H1 (cell line): ENCODE data around the gene MGMT. TPM values are rescaled to one million over a fixed set of nuclear protein-coding genes. Genes with fewer than 3 reads are reported as not detected.

Experiments used
- CTCF ChIA-PET: fragments of 300-600 bp; sonication (Branson Sonifier 250); formaldehyde crosslinking; loops from one replicate; lab custom pipeline; 2021; ENCODE audit not compliant: partially characterized antibody; lab: Charles Lee
- POLR2A ChIA-PET: fragments of 300-600 bp; sonication (Branson Sonifier 250); formaldehyde crosslinking; loops from one replicate; lab custom pipeline; 2021; ENCODE audit warnings: inconsistent platforms; ENCODE audit not compliant: partially characterized antibody; lab: Charles Lee
- DNase-seq, 2 experiments: peaks; one replicate each; pipeline versions ENCODE4 v3.0.0 to v3.0.0-alpha.2; 2010 to 2022; ENCODE audit warnings: low spot score in 2 of 2, low read depth in 1 of 2, mixed read lengths in 1 of 2
- FAIRE-seq: peaks from 2 replicates; lab custom pipeline; 2011; peaks lifted over from hg19 to GRCh38; lab: Jason Lieb, UNC
- H2AFZ ChIP-seq: 2 replicates; pipeline ENCODE4 v1.8.1; 2012; ENCODE audit warnings: low read length, inconsistent platforms
- H2AK5ac ChIP-seq: 2 replicates; pipeline ENCODE4 v1.6.1; 2013; ENCODE audit warnings: low read depth, low read length
- H2BK120ac ChIP-seq: replicated peaks from 2 replicates; pipeline ENCODE3; 2013; ENCODE audit warnings: low read depth, low read length, inconsistent platforms
- H2BK12ac ChIP-seq: 2 replicates; pipeline ENCODE4 v1.6.1; 2013; ENCODE audit warnings: low read depth, low read length
- H2BK15ac ChIP-seq: 2 replicates; pipeline ENCODE4 v1.6.1; 2013; ENCODE audit warnings: low read length
- H2BK20ac ChIP-seq: 2 replicates; pipeline ENCODE4 v1.6.1; 2013; ENCODE audit warnings: low read length
- H2BK5ac ChIP-seq: 2 replicates; pipeline ENCODE4 v1.6.1; 2013; ENCODE audit warnings: low read depth, low read length
- H3K14ac ChIP-seq: 2 replicates; pipeline ENCODE4 v1.6.1; 2013; ENCODE audit warnings: inconsistent platforms; ENCODE audit not compliant: insufficient read length
- H3K18ac ChIP-seq: 2 replicates; pipeline ENCODE4 v1.6.1; 2013; ENCODE audit warnings: low read length; ENCODE audit errors: extremely low read depth
- H3K23ac ChIP-seq: 2 replicates; pipeline ENCODE4 v1.6.1; 2013; ENCODE audit warnings: inconsistent platforms; ENCODE audit not compliant: insufficient read length
- H3K23me2 ChIP-seq: 2 replicates; pipeline ENCODE4 v1.6.1; 2013; ENCODE audit warnings: low read depth, low read length
- H3K27ac ChIP-seq: 2 replicates; pipeline ENCODE4 v1.6.1; 2011; ENCODE audit warnings: low read depth, low read length, inconsistent platforms
- H3K27me3 ChIP-seq, 4 experiments: replicated peaks in 1 of 4; 1 replicate in 1 of 4; 2 replicates in 3 of 4; pipeline versions ENCODE4 v1.6.1 to v1.8.1; 2011 to 2013; ENCODE audit warnings: low read length in 3 of 4, mild to moderate bottlenecking in 3 of 4, inconsistent platforms in 2 of 4, mixed read lengths in 2 of 4, moderate library complexity in 1 of 4; ENCODE audit not compliant: control insufficient read depth in 3 of 4, insufficient read depth in 3 of 4; ENCODE audit errors: extremely low read depth in 1 of 4
- H3K36me3 ChIP-seq, 4 experiments: 2 replicates each; pipeline versions ENCODE4 v1.6.1 to v1.8.1; 2011 to 2013; ENCODE audit warnings: mild to moderate bottlenecking in 4 of 4, low read length in 3 of 4, moderate library complexity in 2 of 4, control low read depth in 1 of 4, inconsistent platforms in 1 of 4; ENCODE audit not compliant: insufficient read depth in 4 of 4, control insufficient read depth in 2 of 4
- H3K4ac ChIP-seq: replicated peaks from 2 replicates; pipeline ENCODE3; 2013; ENCODE audit warnings: low read length, low read depth, mixed read lengths, inconsistent platforms; ENCODE audit not compliant: insufficient read length
- H3K4me1 ChIP-seq, 4 experiments: replicated peaks in 1 of 4; 1 replicate in 1 of 4; 2 replicates in 3 of 4; pipeline versions ENCODE4 v1.6.1 to v1.8.1; 2011 to 2013; ENCODE audit warnings: low read length in 3 of 4, inconsistent platforms in 2 of 4, mixed read lengths in 1 of 4; ENCODE audit not compliant: insufficient read depth in 4 of 4, control insufficient read depth in 3 of 4
- H3K4me2 ChIP-seq, 2 experiments: 2 replicates each; pipeline versions ENCODE4 v1.6.1 to v1.8.1; 2011 to 2013; ENCODE audit warnings: low read depth in 2 of 2, low read length in 2 of 2, control low read depth in 1 of 2, inconsistent platforms in 1 of 2, mild to moderate bottlenecking in 1 of 2; ENCODE audit not compliant: insufficient read depth in 1 of 2
- H3K4me3 ChIP-seq, 4 experiments: fragments of 200-600, 300-600 bp in 1 of 4; sonication (generic), shearing (Covaris generic), sonication (Bioruptor Twin) in 1 of 4; 2 replicates each; pipeline versions ENCODE4 v1.5.1 to v1.8.1; 2011 to 2016; ENCODE audit warnings: low read length in 4 of 4, low read depth in 3 of 4, control low read depth in 2 of 4, inconsistent platforms in 2 of 4, mild to moderate bottlenecking in 2 of 4, mixed read lengths in 1 of 4, moderate library complexity in 1 of 4; ENCODE audit not compliant: insufficient read depth in 2 of 4; ENCODE audit errors: extremely low read depth in 1 of 4
- H3K56ac ChIP-seq: replicated peaks from 2 replicates; pipeline ENCODE3; 2013; ENCODE audit warnings: low read depth, mild to moderate bottlenecking, mixed read lengths, low read length, inconsistent platforms; ENCODE audit not compliant: insufficient read length
- H3K79me1 ChIP-seq: 2 replicates; pipeline ENCODE4 v1.6.1; 2013; ENCODE audit warnings: low read depth, low read length, control low read depth
- H3K79me2 ChIP-seq, 2 experiments: 2 replicates each; pipeline versions ENCODE4 v1.6.1 to v1.8.1; 2012 to 2013; ENCODE audit warnings: low read length in 2 of 2, mild to moderate bottlenecking in 2 of 2, inconsistent platforms in 1 of 2; ENCODE audit not compliant: insufficient read depth in 2 of 2, control insufficient read depth in 1 of 2
- H3K9ac ChIP-seq, 4 experiments: replicated peaks in 1 of 4; 1 replicate in 1 of 4; 2 replicates in 3 of 4; pipeline versions ENCODE4 v1.6.1 to v1.8.1; 2011 to 2013; ENCODE audit warnings: low read depth in 3 of 4, low read length in 3 of 4, control low read depth in 2 of 4, mild to moderate bottlenecking in 2 of 4, moderate library complexity in 2 of 4, inconsistent platforms in 1 of 4; ENCODE audit errors: extremely low read depth in 1 of 4
- H3K9me3 ChIP-seq, 2 experiments: 2 replicates each; pipeline versions ENCODE4 v1.6.1 to v1.8.1; 2012 to 2013; ENCODE audit warnings: mild to moderate bottlenecking in 2 of 2, moderate library complexity in 2 of 2, control low read depth in 1 of 2, inconsistent platforms in 1 of 2, low read depth in 1 of 2, low read length in 1 of 2, mixed read lengths in 1 of 2; ENCODE audit not compliant: insufficient read depth in 2 of 2
- H4K20me1 ChIP-seq, 2 experiments: replicated peaks in 1 of 2; 2 replicates each; pipeline versions ENCODE3 to v1.8.1; 2011 to 2013; ENCODE audit warnings: inconsistent platforms in 2 of 2, low read length in 2 of 2, mild to moderate bottlenecking in 1 of 2; ENCODE audit not compliant: insufficient read depth in 2 of 2, control insufficient read depth in 1 of 2
- H4K5ac ChIP-seq: 2 replicates; pipeline ENCODE4 v1.6.1; 2013; ENCODE audit warnings: low read length, low read depth, mixed read lengths, inconsistent platforms; ENCODE audit not compliant: insufficient read length
- H4K8ac ChIP-seq: 2 replicates; pipeline ENCODE4 v1.8.0; 2013; ENCODE audit warnings: mild to moderate bottlenecking, moderate library complexity, low read length, inconsistent platforms; ENCODE audit not compliant: insufficient read depth; ENCODE audit errors: extremely low read depth
- H4K91ac ChIP-seq: replicated peaks from 2 replicates; pipeline ENCODE3; 2013; ENCODE audit warnings: low read length, mixed read lengths, inconsistent platforms; ENCODE audit not compliant: insufficient read length
- ATF3 ChIP-seq: IDR thresholded peaks from 2 replicates; pipeline ENCODE4 v1.6.1; 2011; ENCODE audit warnings: low read depth, mild to moderate bottlenecking, low read length; ENCODE audit not compliant: insufficient read depth
- CBX8 ChIP-seq: fragments of 300-800, 300-1000 bp; sonication (generic); IDR thresholded peaks from 2 replicates; pipeline ENCODE4 v1.7.1; 2016; ENCODE audit warnings: low read depth, low read length, borderline replicate concordance
- CREB1 ChIP-seq: IDR thresholded peaks from 2 replicates; pipeline ENCODE4 v1.6.1; 2012; ENCODE audit warnings: inconsistent platforms
- CTBP2 ChIP-seq: IDR thresholded peaks from 2 replicates; pipeline ENCODE4 v1.7.0; 2011; ENCODE audit warnings: borderline replicate concordance, mild to moderate bottlenecking, moderate library complexity, mixed read lengths, low read length; ENCODE audit not compliant: insufficient read depth, insufficient read length
- E2F6 ChIP-seq: IDR thresholded peaks from 2 replicates; pipeline ENCODE4 v1.6.1; 2012; ENCODE audit warnings: inconsistent platforms
- GABPA ChIP-seq: IDR thresholded peaks from 2 replicates; pipeline ENCODE4 v1.6.1; 2011; ENCODE audit warnings: mild to moderate bottlenecking, low read length, moderate library complexity, borderline replicate concordance; ENCODE audit not compliant: insufficient read depth
- RAD21 ChIP-seq, 2 experiments: IDR thresholded peaks in 1 of 2; conservative IDR thresholded peaks in 1 of 2; 2 replicates each; pipeline ENCODE4 v1.6.1; 2011; ENCODE audit warnings: low read depth in 2 of 2, low read length in 2 of 2, improper control_type of control experiment in 1 of 2, inconsistent platforms in 1 of 2, mild to moderate bottlenecking in 1 of 2, moderate library complexity in 1 of 2
- SAP30 ChIP-seq: fragments of 300-600 bp; sonication (generic); IDR thresholded peaks from 2 replicates; pipeline ENCODE4 v1.7.1; 2012; ENCODE audit warnings: low read length, moderate library complexity, mild to moderate bottlenecking, inconsistent platforms; ENCODE audit not compliant: insufficient read depth, insufficient replicate concordance
- SP2 ChIP-seq: IDR thresholded peaks from 2 replicates; pipeline ENCODE4 v1.6.1; 2012; ENCODE audit warnings: mild to moderate bottlenecking, low read length, inconsistent platforms
- SUZ12 ChIP-seq: fragments of 200-600 bp; sonication (generic); IDR thresholded peaks from 2 replicates; pipeline ENCODE4 v1.6.1; 2012; ENCODE audit warnings: mild to moderate bottlenecking, inconsistent platforms, low read length, moderate library complexity, mixed read lengths
- YY1 ChIP-seq: IDR thresholded peaks from 2 replicates; pipeline ENCODE4 v1.6.1; 2011; ENCODE audit warnings: low read depth, mild to moderate bottlenecking, low read length
- WGBS, 2 experiments: shearing (Covaris generic) in 1 of 2; methylation state at CpG; one replicate each; pipeline versions ENCODE4 v1.1.6 to v1.1.7; 2013 to 2015; ENCODE audit warnings: low lambda C conversion rate in 2 of 2, mixed read lengths in 2 of 2, inconsistent platforms in 1 of 2, low coverage in 1 of 2, missing lambda C conversion rate in 1 of 2; ENCODE audit not compliant: insufficient replicate concordance in 2 of 2, insufficient coverage in 1 of 2, insufficient read length in 1 of 2; ENCODE audit errors: extremely low coverage in 1 of 2, missing lambda C conversion rate in 1 of 2; 5-methylcytosine and 5-hydroxymethylcytosine counted together
- polyA plus RNA-seq, 7 experiments: library from polyadenylated mRNA; depleted of rRNA in 3 of 7; stranded (reverse) in 5 of 7; unstranded in 2 of 7; fragments of >200 nt in 5 of 7; fragments of 200-250 nt in 2 of 7; gene quantifications; 1 replicate in 5 of 7; 2 replicates in 1 of 7; 4 replicates in 1 of 7; pipeline versions ENCODE4 v1.2.1 to v1.2.3, GENCODE V29; 2011 to 2013; ENCODE audit warnings: missing spikeins in 2 of 7, mixed read lengths in 2 of 7
- total RNA-seq: library from RNA; stranded (reverse); fragmentation: NEBNext Ultra II Directional; extraction: Animal tissue kit (Norgen Biotek cat#: 25700); gene quantifications from 2 replicates; pipeline ENCODE4 v1.2.1, GENCODE V29; 2021

MGMT gene
- total and polyA plus RNA-seq, 2 of the 8 experiments (the other 6 are each of a cell fraction or from before 2014, with no cell fraction given), result 9.9 to 10.7 TPM

- Histone ChIP-seq H3K4ac (no peak overlapping the region), H3K79me2 (no peaks in the 10 kb centered on the region), H2AFZ (no peak overlapping the region), H2BK15ac (no peak overlapping the region), H3K18ac (no peak overlapping the region), H3K56ac (no peak overlapping the region), H4K8ac (no peak overlapping the region), H2BK12ac (no peak overlapping the region), H2BK5ac (no peak overlapping the region), H3K23ac (no peak overlapping the region), H3K79me1 (no peaks in the 10 kb centered on the region), H3K4me3 (no peak overlapping the region), H3K4me1 (no peaks in the 10 kb centered on the region; a peak in 1 of 7 replicates), H4K91ac (no peak overlapping the region), H3K36me3 (no peaks in the 10 kb centered on the region), H4K5ac (no peak overlapping the region), H2BK120ac (no peak overlapping the region), H2BK20ac (no peak overlapping the region), H3K9me3 (no peaks in the 10 kb centered on the region), H4K20me1 (no peaks in the 10 kb centered on the region), H2AK5ac (no peak overlapping the region), H3K27me3 (no peaks in the 10 kb centered on the region), H3K14ac (no peak overlapping the region), H3K23me2 (no peaks in the 10 kb centered on the region), H3K27ac (no peak overlapping the region), H3K4me2 (no peak overlapping the region), H3K9ac (no peak overlapping the region)
- ChIA-PET POLR2A (no interaction called here), CTCF (interaction anchor here (0.8 to 3.0 kb wide), 12 partner anchors 11 to 738 kb away, joined by 3 to 11 read pairs (median 5); no protein-coding TSS in a partner anchor)
- WGBS, 2 experiments, result 95% methylated on average over 24 of the region's 24 CpGs; no CpG with 5 or more reads in 1 of the 2 experiments
- peak in 1 of 2 experiments; percentile 32 for DNase-seq
- FAIRE-seq, result no peak
- no peak for TF ChIP-seq CBX8
- TF ChIP-seq CREB1, result no peak
- TF ChIP-seq CTBP2, result no peak
- TF ChIP-seq RAD21 (IDR thresholded peaks at IDR 0.05 in 1 of 2, conservative IDR thresholded peaks at IDR 0.05 in 1 of 2; ENCODE audit: low read depth in 2 of 2, low read length in 2 of 2), result no peak
- TF ChIP-seq SUZ12, result no peak
- TF ChIP-seq GABPA, result no peak
- no peak for TF ChIP-seq SP2
- TF ChIP-seq YY1, result no peak
- no peak for TF ChIP-seq ATF3
- TF ChIP-seq SAP30, result no peak
- TF ChIP-seq E2F6, result no peak
These were observed 302.5 kb downstream of the MGMT start for GRCh38 chr10:129769381-129770116.
